HG03159 (cell line): ENCODE measurements around the gene SWSAP1.

Source experiments
- ATAC-seq: cut with Tn5 transposase; IDR thresholded peaks from one replicate; pipeline ENCODE4 v1.9.1; 2021; ENCODE audit warnings: mild to moderate bottlenecking, moderate library complexity; ENCODE audit not compliant: unreplicated experiment

The SWSAP1 gene

DNA sequence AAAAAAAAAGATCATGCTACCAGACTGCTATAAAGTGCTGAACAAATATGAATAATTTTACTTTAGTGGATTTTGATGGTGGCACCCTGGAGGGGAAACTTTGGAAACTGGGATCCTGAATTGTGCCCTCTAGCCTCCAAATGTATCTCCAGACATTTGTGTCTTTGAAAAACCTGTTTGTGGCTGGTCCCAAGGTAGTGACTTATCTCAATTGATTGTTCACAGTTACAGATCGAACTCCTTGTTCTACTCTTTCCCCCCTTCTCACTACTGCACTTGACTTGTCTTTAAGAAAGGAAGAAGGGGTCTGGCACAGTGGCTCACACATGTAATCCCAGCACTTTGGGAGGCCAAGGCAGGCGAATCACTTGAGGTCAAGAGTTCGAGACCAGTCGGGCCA, 34.1 kb downstream of the SWSAP1 start:
- no peak for ATAC-seq

DNA sequence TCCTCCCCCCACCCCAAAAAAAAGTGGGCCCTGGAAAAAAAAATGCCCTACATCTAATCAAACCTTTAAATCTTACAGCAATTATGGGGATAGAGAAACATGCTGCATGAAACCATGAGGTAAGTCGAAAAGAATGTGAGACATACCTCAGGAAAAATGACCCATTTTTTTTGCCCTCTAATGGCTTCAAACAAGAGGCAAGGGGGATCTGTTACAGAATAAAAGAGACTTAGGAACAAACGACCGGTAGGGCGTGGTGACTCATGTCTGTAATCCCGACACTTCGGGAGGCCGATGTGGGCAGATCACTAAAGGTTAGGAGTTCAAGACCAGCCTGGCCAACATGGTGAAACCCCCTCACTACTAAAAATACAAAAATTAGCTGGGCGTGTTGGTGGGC, 36.2 kb downstream of the SWSAP1 start:
- no peak for ATAC-seq

DNA sequence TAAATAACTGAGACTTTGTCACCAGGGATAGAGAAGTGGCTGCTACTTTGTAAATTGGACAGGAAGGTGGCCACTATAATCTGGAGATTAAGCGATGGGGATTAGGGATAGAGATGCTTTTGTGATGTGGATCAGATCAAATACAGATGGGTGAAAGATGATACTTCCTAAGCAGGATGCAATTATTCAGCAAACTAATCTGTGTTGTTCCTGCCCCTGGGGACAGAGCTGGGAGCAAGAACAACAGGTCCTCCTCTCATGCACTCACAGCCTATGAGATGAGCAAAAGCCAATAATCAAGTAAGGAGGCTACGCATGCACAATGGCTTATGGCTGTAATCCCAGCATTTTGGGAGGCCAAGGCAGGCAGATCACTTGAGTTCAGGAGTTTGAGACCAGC, 40.1 kb downstream of the SWSAP1 start:
- ATAC-seq: no peak

DNA sequence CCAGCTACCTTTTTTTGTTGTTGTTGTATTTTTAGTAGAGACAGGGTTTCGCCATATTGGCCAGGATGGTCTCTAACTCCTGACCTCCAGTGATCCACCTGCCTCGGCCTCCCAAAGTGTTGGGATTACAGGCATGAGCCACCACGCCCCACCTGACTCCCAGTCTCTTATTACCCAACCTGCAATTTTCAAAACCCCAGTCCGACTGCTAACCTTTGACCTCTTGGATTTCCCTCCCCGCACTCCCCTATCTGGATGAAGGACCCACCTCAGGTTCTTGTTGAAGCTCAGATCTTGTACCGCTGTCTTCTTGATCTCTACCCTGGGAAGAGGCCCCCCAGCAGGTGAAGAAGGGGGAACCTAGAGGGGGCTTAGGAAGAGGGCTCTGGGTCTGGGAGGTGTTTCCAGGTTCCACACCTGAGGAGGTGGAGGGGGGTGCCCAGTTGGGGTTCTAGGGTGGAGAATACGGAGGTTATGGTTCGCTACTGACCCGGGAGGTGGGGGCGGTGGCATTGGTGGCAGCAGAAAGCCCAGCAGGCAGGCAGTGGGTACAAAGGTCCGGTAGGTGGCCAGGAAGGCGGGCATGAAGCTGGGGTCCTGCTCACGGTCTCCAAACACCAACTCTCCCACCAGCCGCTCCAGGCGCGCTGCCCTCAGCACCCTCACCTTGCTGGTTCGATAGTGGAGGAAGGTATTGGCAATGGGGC, 42.0 kb downstream of the SWSAP1 start:
- no peak for ATAC-seq

DNA sequence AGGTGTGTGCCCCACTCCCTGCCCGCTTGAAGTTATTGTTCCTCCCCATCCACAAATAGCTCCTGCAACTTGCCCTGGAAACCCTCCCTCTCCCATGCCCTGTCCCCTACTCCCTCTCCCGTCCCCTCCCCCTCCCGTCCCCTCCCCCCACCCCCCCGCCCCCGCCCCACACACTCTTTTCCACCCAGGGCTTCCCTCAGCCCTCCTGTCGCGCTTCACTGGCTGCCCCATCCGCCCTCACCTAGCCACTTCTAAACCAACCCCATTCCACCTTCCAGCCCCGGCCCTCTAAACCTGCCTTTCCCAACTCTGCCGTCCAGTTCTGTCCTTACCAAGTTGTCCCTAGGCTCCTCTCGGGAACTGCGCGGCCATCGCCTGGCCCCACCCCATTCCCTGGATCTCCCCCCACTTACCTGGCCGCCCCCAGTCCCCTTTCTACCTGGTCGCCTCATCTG, 43.7 kb downstream of the SWSAP1 start:
- no peak for ATAC-seq

DNA sequence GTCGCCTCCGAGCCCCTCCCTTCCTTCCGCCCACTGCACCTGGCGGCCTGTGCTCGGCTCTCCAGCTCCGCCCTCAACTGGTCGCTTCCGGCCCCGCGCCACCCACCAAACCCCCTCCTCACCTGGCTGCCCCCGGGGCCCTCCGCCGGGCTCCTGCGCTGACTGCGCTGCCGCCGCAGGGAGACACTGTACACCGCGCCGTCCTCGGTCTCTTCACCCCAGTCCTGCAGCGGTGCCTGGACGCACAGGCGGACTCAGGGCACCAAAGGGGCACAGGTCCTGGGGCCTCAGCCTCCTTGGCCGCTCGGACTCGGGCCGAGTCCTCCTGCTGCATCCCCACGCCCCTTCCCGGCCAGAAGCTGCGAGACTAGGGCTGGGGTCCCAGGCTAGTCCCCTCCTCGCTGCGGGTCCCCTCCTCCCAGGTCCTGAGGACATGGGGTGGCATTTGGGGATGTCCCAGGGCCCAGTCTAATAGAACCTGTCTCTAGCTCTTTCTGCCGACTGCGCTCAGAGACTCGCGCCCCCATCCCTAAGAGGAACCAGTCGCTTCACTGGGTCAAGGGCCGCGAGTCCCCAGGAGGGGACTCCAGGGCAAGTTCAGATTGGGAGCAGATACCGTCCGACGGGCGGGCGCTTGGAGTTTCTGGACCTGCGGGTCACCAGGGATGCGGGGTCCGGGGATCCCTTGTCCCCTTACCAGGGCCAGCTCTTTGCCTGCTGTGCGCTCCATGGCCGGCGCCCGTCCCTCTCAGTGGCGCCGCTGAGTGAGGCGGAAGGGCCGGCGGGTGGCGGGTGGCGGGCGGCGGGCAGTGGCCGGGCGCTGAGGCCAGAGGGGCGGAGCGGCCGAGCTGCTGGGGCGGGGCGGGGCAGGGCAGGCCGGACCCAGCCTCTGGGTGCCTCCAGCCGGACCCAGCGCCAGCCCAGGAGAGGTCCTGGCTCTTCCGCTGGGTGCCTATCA, 44.4 kb downstream of the SWSAP1 start, which contains the start of gene RGL3:
Gene RGL3 (minus strand): TSS at position 766 of the 958 bp plus-strand sequence. CDS start 36 bp downstream, at position 730.
- ATAC-seq: no peak

DNA sequence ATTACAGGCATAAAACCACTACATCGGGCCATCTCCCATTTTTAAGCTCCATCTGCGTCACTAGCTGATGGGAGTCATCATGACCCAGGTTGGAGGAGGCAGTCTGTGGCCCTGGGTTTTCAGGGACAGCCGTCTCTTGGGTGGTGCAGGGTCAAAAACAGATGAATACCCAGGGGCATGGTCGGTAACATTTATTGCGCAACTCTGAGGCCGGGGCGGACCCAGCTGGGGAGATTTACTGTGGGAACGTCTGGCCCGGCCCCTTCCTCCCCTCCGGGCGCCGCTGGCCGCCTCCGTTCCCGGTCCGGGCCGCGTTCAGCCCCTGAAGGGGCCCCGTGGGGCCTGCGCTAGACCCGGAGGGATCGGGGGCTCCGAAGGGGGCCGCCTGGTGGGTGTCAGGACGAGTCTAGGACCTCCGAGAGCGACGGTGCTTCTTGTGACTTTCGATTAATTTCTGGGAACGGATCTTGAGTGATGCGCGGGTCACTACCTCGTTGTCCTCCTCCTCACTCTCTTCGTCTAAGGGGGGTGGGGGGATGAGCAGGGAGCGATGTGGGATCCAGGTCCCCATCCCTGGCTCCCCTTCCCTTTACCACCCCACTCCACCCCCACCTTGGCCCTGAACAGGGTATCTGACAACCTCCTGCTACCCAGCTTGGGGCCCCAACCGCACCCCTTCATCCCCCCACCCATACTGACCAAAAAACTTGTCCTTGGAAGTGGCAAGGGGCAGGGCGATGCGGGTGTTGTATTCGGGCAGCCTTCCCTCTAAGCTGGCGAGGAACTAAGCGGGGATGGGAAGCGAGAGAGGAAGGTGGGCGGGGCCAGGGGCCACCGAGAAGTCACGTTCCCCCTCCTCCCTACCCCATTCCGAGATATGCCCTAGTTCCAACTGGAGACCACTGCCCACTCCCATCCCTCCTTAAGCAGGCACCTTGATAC, 46.2 kb downstream of the SWSAP1 start:
- no peak for ATAC-seq

DNA sequence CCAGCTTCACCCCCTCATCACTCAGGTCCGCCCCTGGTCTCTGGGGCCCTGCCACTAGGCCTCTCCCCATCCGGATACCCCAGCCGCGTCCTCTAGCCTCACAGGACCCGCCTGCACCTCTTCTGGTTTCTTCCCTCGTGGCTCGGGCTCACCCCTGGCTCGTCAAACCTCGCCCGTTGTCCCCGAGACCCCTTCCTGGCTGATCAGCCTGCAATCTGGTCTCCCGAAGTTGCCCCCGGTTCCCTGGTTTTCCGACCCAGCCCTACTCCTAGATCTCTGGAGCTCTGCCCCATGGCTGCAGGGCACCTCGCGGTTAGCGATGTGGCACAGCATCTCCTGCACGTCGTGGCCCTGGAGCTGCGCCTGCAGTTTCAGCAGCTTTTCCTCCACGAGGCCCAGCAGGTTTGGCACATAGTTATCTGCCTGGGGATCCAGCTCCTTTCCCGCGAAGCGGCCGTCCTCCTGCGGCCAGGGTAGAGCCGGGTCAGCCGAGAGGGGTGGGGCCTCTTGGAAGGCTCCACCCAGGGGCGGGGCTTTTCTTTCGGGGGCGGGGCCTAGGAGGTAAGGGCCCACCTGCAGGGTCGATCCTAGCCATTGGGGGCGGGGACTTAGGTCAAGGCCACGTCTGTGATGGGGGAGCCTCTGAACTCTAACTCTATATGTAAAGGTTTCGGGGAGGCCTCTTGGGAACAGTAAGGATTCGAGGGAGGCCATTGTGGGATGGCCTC, 47.1 kb downstream of the SWSAP1 start:
- ATAC-seq: no peak

DNA sequence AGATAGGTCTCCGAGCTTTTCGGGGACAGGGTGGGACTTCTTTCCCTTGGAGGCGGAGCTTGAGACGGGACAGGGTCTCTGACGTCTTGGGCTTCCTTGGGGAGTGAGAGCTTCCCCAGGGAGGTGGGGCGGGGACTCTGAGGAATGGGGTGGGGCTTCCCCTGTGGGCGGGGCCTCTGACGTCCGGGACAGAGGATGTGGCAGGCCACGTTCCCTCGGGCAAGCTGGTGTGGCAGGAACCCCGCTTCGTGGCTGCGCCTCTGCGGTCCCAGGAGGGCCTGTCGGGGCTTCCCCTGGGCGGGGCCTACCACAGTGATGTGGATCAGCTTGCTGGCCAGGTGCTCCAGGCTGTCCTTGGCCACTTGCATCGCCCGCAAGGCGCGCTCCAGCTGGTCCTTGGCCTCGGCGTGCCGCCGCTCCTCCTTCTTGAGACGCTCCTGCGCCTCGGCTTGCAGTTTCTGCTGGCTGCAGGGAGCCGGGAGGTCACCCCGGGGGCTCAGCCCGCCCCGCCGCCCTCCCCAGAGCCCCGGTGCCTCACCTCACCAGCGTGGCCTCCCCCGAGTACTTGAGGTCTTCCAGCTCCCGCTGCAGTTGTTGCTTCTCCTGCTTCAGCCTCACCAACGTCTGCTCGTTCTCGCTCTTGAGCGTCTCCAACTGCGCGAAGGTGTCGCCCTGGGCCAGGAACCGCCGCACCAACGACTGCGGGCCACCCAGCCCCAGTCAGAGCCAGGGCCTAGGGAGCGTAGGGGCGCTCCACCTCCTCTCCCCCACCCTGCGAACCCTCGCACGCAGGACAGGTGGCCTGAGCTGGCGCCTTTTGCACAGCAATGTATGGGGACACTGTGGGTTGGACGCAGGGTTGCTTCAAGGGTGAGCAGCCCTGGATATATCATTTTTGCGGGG, 47.9 kb downstream of the SWSAP1 start:
- peak; percentile 48 for ATAC-seq

DNA sequence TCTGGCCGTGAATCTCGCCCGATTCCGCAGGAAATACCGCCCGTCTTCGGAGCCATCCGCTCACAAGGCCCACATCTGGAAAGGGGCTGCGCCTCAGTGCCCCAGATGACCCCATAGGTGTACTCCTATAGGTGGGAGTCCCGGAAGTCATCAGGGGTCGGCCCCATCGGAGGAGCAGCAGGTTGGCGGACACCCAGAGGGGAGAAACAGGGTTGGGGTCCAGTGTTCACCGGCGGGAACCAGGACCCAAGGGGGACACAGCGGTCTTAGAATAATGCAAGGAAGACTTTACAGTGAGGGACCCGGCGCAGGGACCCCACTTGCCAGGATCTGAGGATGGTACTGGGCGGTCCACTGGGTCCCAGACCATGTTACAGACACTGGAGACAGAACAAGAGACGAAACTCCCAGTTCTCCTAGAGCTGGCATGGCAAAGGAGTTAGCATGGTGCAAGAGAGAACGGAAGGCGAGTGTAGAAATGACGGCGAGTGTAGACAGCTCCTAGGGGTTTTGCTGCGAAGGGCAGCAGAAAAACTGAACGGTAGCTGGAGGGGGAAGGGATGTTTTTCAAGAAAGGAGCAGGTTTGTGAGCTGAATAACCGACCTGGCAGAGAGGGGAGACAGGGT, 48.8 kb downstream of the SWSAP1 start:
- no peak for ATAC-seq

DNA sequence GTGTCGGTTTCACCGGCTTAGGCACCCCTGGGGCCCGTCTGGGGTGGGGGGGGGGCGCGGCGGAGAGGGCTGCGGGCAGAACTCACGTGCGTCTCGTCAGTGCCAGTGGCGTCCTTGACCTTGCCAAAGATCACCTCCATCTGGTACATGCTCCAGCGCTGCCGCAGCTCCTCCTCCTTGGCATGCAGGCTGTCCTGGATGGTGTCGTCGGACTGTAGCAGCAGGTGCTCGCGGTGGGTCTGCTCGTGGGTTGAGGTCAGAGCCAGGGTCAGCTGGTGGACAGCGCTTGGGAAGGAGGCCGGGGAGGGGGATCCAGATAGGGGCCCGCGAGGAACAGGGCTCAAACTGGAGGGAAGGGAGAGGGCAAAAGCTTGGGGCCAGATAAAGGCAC, 49.3 kb downstream of the SWSAP1 start:
- no peak for ATAC-seq
